Cardiac muscle cell (in vitro differentiated cells and primary cell): Measurements from ENCODE around the gene MSH3. TPM values are rescaled to one million over a fixed set of nuclear protein-coding genes. Genes with fewer than 3 reads are reported as not detected.

Experiments
- DNase-seq, 2 donors: peaks; one replicate each; pipeline versions ENCODE4 v3.0.0 to v3.0.0-alpha.2; 2010 to 2017; ENCODE audit warnings: low read depth in 1 of 2, low spot score in 1 of 2
- H3K27ac ChIP-seq: fragments of 200-600 bp; sonication (generic); 2 replicates; pipeline ENCODE4 v1.5.1; 2016
- H3K27me3 ChIP-seq: fragments of 200-600 bp; sonication (generic); 2 replicates; pipeline ENCODE4 v1.6.0; 2016; ENCODE audit warnings: control low read depth
- H3K36me3 ChIP-seq: fragments of 200-600 bp; sonication (generic); 2 replicates; pipeline ENCODE4 v1.5.1; 2016; ENCODE audit warnings: control low read depth
- H3K4me1 ChIP-seq: fragments of 200-600 bp; sonication (generic); 2 replicates; pipeline ENCODE4 v1.8.1; 2017; ENCODE audit warnings: low read depth, mild to moderate bottlenecking, mixed run types
- H3K4me3 ChIP-seq: fragments of 200-600 bp; sonication (generic); 2 replicates; pipeline ENCODE4 v1.5.1; 2016; ENCODE audit warnings: mild to moderate bottlenecking
- H3K9me3 ChIP-seq: fragments of 200-600 bp; sonication (generic); 2 replicates; pipeline ENCODE4 v1.5.1; 2017; ENCODE audit warnings: low read depth, mild to moderate bottlenecking, control low read depth
- CTCF ChIP-seq: IDR thresholded peaks from 2 replicates; pipeline ENCODE4 v1.5.1; 2012; ENCODE audit warnings: low read depth, mild to moderate bottlenecking, low read length
- polyA plus RNA-seq: library from polyadenylated mRNA; unstranded; fragments of >200 nt; fragmentation: Nextera tagmentation; extraction: Ambion mirVana; gene quantifications from 2 replicates; pipeline ENCODE4 v1.2.1, GENCODE V29; 2016
- total RNA-seq: library from RNA; depleted of rRNA; stranded (reverse); fragments of >200 nt; gene quantifications from 2 replicates; pipeline ENCODE4 v1.2.3, GENCODE V29; 2016

The MSH3 gene
- total and polyA plus RNA-seq, 2 experiments from 2014 or later: 11.3 to 11.4 TPM

GRCh38 chr5:80799041-80799440 lies 144.6 kb downstream of the MSH3 start:
- DNase-seq: peak in 1 of 2 donors; percentile 28
- H3K27ac ChIP-seq: peak overlapping the region; percentile 18
- no peaks in the 10 kb centered on the region for H3K27me3 ChIP-seq
- no peak overlapping the region for H3K4me3 ChIP-seq
- no peak for TF ChIP-seq CTCF
- no peaks in the 10 kb centered on the region for H3K36me3 ChIP-seq
- peaks cover 17% of the 10 kb centered on the region for H3K4me1 ChIP-seq
- no peaks in the 10 kb centered on the region for H3K9me3 ChIP-seq

GRCh38 chr5:80799573-80799972 lies 145.1 kb downstream of the MSH3 start:
- Histone ChIP-seq H3K27me3 (no peaks in the 10 kb centered on the region), H3K36me3 (no peaks in the 10 kb centered on the region), H3K4me3 (no peak overlapping the region), H3K27ac (no peak overlapping the region), H3K9me3 (no peaks in the 10 kb centered on the region), H3K4me1 (peaks cover 17% of the 10 kb centered on the region)
- TF ChIP-seq CTCF: no peak
- no peak for DNase-seq

GRCh38 chr5:80804332-80804731 lies 149.9 kb downstream of the MSH3 start:
- Histone ChIP-seq H3K4me1 (no peaks in the 10 kb centered on the region), H3K27me3 (no peaks in the 10 kb centered on the region), H3K4me3 (no peak overlapping the region), H3K27ac (no peak overlapping the region), H3K36me3 (no peaks in the 10 kb centered on the region), H3K9me3 (no peaks in the 10 kb centered on the region)
- peak in 1 of 2 donors; percentile 9 for DNase-seq
- no peak for TF ChIP-seq CTCF

- H3K36me3 ChIP-seq: no peaks in the 10 kb centered on the region
- no peak overlapping the region for H3K27ac ChIP-seq
- no peaks in the 10 kb centered on the region for H3K27me3 ChIP-seq
- DNase-seq: no peak
- H3K4me1 ChIP-seq: no peaks in the 10 kb centered on the region
- no peak overlapping the region for H3K4me3 ChIP-seq
- H3K9me3 ChIP-seq: no peaks in the 10 kb centered on the region
- no peak for TF ChIP-seq CTCF
Observed at GRCh38 chr5:80805038-80805437, 150.6 kb downstream of the MSH3 start.

GRCh38 chr5:80806929-80807328 lies 152.5 kb downstream of the MSH3 start:
- no peak overlapping the region for H3K4me3 ChIP-seq
- no peaks in the 10 kb centered on the region for H3K36me3 ChIP-seq
- no peak for DNase-seq
- no peaks in the 10 kb centered on the region for H3K4me1 ChIP-seq
- no peak overlapping the region for H3K27ac ChIP-seq
- no peaks in the 10 kb centered on the region for H3K9me3 ChIP-seq
- no peaks in the 10 kb centered on the region for H3K27me3 ChIP-seq
- no peak for TF ChIP-seq CTCF

- no peaks in the 10 kb centered on the region for H3K9me3 ChIP-seq
- no peaks in the 10 kb centered on the region for H3K4me1 ChIP-seq
- peaks cover 1% of the 10 kb centered on the region for H3K36me3 ChIP-seq
- no peak for TF ChIP-seq CTCF
- no peak overlapping the region for H3K4me3 ChIP-seq
- no peak overlapping the region for H3K27ac ChIP-seq
- H3K27me3 ChIP-seq: no peaks in the 10 kb centered on the region
- no peak for DNase-seq
Observed at GRCh38 chr5:80809451-80809850, 155.0 kb downstream of the MSH3 start.
